Measurements from ENCODE around the gene LRRC8E.

DNA sequence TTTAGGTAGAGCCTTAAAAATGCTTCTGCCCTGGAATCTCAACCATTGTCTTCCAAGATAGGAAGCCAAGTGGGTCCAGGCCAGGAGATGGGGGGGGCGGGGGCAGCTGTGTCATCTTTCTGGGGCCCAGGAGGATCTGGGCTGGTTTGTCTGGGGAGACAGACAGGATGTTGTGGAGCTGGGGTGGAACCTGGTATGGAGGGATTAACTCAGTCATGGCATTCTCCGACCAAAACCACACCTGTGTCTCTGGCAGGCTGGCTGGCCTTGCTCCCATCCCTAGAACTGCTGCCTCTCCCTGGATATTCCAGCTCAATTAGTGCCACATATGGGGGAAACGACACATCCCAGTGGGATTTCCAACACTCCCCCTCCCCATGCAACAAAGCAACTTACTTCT, 12.6 kb downstream of the LRRC8E start:
- TF ChIP-seq, protein P1, sequence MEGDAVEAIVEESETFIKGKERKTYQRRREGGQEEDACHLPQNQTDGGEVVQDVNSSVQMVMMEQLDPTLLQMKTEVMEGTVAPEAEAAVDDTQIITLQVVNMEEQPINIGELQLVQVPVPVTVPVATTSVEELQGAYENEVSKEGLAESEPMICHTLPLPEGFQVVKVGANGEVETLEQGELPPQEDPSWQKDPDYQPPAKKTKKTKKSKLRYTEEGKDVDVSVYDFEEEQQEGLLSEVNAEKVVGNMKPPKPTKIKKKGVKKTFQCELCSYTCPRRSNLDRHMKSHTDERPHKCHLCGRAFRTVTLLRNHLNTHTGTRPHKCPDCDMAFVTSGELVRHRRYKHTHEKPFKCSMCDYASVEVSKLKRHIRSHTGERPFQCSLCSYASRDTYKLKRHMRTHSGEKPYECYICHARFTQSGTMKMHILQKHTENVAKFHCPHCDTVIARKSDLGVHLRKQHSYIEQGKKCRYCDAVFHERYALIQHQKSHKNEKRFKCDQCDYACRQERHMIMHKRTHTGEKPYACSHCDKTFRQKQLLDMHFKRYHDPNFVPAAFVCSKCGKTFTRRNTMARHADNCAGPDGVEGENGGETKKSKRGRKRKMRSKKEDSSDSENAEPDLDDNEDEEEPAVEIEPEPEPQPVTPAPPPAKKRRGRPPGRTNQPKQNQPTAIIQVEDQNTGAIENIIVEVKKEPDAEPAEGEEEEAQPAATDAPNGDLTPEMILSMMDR (IDR thresholded peaks at IDR 0.05 in 2 of 3, conservative IDR thresholded peaks at IDR 0.05 in 1 of 3; ENCODE audit: control insufficient read depth in 2 of 3, extremely low read depth in 1 of 3, insufficient read depth in 1 of 3, low read depth in 3 of 3, low read length in 3 of 3): no peak
- no peak for TF ChIP-seq EP300 (IDR thresholded peaks at IDR 0.05; ENCODE audit: borderline replicate concordance in 1 of 2, control insufficient read depth in 1 of 2, low read depth in 2 of 2, low read length in 2 of 2)
